ENCODE results near the gene SERPINE1. TPM values are rescaled to one million over a fixed set of nuclear protein-coding genes. Genes with fewer than 3 reads are reported as not detected.
"Not testable (repeated sequence)": the region's sequence is repeated elsewhere in the genome, so short reads cannot be mapped to it uniquely, and the experiment has no call there.

SERPINE1 gene
- total and polyA plus RNA-seq, 2 of the 13 experiments (the other 11 are each of a cell fraction or from before 2014, with no cell fraction given) = 21.2 to 1,576 TPM

DNA sequence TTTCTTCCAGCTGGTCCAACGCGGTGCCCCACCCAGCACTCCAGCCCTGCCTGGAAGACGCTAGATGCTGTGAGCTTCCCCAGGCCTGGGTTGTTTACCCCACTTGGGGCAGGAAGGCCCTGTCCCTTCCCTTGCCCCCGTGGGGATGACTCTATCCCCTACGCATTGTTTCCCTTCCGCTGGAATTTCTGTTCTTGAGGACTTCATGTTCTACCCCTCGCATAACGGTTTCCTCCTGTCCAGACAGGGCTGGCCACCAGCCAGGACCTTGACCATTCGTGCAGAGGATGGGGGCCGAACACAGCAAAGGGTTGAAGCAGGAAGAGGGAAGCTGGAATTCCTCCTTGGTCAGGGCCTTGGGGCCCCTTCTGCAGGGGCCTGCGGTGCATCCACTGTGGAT is 14.7 kb upstream of the SERPINE1 start (continued):
- TF ChIP-seq, protein P1, sequence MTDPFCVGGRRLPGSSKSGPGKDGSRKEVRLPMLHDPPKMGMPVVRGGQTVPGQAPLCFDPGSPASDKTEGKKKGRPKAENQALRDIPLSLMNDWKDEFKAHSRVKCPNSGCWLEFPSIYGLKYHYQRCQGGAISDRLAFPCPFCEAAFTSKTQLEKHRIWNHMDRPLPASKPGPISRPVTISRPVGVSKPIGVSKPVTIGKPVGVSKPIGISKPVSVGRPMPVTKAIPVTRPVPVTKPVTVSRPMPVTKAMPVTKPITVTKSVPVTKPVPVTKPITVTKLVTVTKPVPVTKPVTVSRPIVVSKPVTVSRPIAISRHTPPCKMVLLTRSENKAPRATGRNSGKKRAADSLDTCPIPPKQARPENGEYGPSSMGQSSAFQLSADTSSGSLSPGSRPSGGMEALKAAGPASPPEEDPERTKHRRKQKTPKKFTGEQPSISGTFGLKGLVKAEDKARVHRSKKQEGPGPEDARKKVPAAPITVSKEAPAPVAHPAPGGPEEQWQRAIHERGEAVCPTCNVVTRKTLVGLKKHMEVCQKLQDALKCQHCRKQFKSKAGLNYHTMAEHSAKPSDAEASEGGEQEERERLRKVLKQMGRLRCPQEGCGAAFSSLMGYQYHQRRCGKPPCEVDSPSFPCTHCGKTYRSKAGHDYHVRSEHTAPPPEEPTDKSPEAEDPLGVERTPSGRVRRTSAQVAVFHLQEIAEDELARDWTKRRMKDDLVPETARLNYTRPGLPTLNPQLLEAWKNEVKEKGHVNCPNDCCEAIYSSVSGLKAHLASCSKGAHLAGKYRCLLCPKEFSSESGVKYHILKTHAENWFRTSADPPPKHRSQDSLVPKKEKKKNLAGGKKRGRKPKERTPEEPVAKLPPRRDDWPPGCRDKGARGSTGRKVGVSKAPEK (CRISPR knock-in tag; IDR thresholded peaks at IDR 0.05; ENCODE audit: borderline replicate concordance) = no peak
- TF ChIP-seq SALL1 (CRISPR knock-in tag; IDR thresholded peaks at IDR 0.05) (peak; percentile 25; the same call in 1 of the 2 replicates), AHR (CRISPR knock-in tag; IDR thresholded peaks at IDR 0.05) (no peak)
- TF ChIP-seq, protein P2, sequence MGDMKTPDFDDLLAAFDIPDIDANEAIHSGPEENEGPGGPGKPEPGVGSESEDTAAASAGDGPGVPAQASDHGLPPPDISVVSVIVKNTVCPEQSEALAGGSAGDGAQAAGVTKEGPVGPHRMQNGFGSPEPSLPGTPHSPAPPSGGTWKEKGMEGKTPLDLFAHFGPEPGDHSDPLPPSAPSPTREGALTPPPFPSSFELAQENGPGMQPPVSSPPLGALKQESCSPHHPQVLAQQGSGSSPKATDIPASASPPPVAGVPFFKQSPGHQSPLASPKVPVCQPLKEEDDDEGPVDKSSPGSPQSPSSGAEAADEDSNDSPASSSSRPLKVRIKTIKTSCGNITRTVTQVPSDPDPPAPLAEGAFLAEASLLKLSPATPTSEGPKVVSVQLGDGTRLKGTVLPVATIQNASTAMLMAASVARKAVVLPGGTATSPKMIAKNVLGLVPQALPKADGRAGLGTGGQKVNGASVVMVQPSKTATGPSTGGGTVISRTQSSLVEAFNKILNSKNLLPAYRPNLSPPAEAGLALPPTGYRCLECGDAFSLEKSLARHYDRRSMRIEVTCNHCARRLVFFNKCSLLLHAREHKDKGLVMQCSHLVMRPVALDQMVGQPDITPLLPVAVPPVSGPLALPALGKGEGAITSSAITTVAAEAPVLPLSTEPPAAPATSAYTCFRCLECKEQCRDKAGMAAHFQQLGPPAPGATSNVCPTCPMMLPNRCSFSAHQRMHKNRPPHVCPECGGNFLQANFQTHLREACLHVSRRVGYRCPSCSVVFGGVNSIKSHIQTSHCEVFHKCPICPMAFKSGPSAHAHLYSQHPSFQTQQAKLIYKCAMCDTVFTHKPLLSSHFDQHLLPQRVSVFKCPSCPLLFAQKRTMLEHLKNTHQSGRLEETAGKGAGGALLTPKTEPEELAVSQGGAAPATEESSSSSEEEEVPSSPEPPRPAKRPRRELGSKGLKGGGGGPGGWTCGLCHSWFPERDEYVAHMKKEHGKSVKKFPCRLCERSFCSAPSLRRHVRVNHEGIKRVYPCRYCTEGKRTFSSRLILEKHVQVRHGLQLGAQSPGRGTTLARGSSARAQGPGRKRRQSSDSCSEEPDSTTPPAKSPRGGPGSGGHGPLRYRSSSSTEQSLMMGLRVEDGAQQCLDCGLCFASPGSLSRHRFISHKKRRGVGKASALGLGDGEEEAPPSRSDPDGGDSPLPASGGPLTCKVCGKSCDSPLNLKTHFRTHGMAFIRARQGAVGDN (CRISPR knock-in tag; IDR thresholded peaks at IDR 0.05) = peak; percentile 36

DNA sequence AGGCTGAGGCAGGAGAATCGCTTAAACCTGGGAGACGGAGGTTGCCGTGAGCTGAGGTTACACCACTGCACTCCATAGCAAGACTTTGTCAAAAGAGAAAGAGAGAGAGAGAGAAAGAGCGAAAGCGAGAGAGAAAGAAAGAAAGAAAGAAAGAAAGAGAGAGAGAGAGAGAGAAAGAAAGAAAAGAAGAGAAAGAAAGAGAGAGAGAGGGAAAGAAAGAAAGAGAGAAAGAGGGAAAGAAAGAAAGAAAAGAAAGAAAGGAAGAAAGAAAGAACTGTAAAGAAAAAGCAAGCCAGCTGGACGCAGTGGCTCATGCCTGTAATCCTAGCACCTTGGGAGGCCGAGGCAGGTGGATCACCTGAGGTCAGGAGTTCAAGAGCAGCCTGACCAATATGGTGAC is 13.8 kb upstream of the SERPINE1 start:
- WGBS (ENCODE audit: low lambda C conversion rate) = 87% methylated on average over 7 of the region's 7 CpGs
- H3K9me3 ChIP-seq (ENCODE audit: low read length); intact Hi-C loops (cut with micrococcal nuclease; ENCODE audit: unreplicated experiment); H3K79me2 ChIP-seq (ENCODE audit: insufficient read depth, low read length); BruUV-seq (replicated peaks); ATAC-seq; H3K4me2 ChIP-seq (ENCODE audit: low read depth, low read length); DNase-seq (ENCODE audit: low spot score); H3K27me3 ChIP-seq (ENCODE audit: control insufficient read depth in 1 of 2, insufficient read depth in 2 of 2, low read length in 2 of 2); H3K9ac ChIP-seq (ENCODE audit: insufficient read depth, low read depth, low read length); H2AFZ ChIP-seq (ENCODE audit: low read length); CTCF ChIA-PET (ENCODE audit: low intra/inter-chr PET ratio, low total read pairs); in situ Hi-C loops (cut with HindIII; ENCODE audit: extremely low pct_ligation_motif_present, low pct_unique_long_range_greater_than_20kb); H3K27ac ChIP-seq (ENCODE audit: extremely low read length, insufficient read depth, low read length); FAIRE-seq; H3K4me3 ChIP-seq (replicated peaks in 1 of 3; ENCODE audit: insufficient read depth in 1 of 3, low read depth in 2 of 3, low read length in 3 of 3); H3K36me3 ChIP-seq (replicated peaks in 1 of 2; ENCODE audit: control insufficient read depth in 1 of 2, insufficient read depth in 2 of 2, low read length in 2 of 2); H4K20me1 ChIP-seq (ENCODE audit: insufficient read depth, low read length): not testable (repeated sequence)
- peaks cover 69% of the 10 kb centered on the region for H3K4me1 ChIP-seq (ENCODE audit: insufficient read depth, low read length)
- POLR2A ChIA-PET = interaction anchor here (3.8 kb wide), 1 partner anchor 9 kb away, joined by 26 read pairs; no protein-coding TSS in a partner anchor

All from HepG2 (cell line).